HCT116 (cell line): Measurements from ENCODE around the gene FHIT.

Experiments
- POLR2A ChIP-seq: IDR thresholded peaks from 2 replicates; pipeline ENCODE4 v1.7.0; 2011; ENCODE audit warnings: borderline replicate concordance; ENCODE audit not compliant: insufficient read depth, insufficient read length; ENCODE audit errors: extremely low read depth
- POLR2AphosphoS5 ChIP-seq: IDR thresholded peaks from 2 replicates; pipeline ENCODE4 v1.6.1; 2011; ENCODE audit warnings: mild to moderate bottlenecking, low read depth, low read length, moderate library complexity
- RAD21 ChIP-seq: IDR thresholded peaks from 2 replicates; pipeline ENCODE4 v1.6.1; 2012; ENCODE audit warnings: low read depth, mild to moderate bottlenecking
- SP1 ChIP-seq: IDR thresholded peaks from 2 replicates; pipeline ENCODE4 v1.6.1; 2012; ENCODE audit warnings: low read depth
- TF ChIP-seq, protein P1 (sequence below), 3 experiments: fragments of 200-600 bp in 1 of 3; sonication (generic) in 1 of 3; IDR thresholded peaks in 2 of 3; conservative IDR thresholded peaks in 1 of 3; 2 replicates each; pipeline ENCODE4 v1.5.1; 2012 to 2017; ENCODE audit warnings: low read depth in 2 of 3, low read length in 2 of 3, antibody characterized with exemption in 1 of 3, borderline replicate concordance in 1 of 3, control low read depth in 1 of 3, mild to moderate bottlenecking in 1 of 3, mixed read lengths in 1 of 3, mixed run types in 1 of 3, moderate library complexity in 1 of 3; ENCODE audit not compliant: insufficient read depth in 1 of 3

DNA sequence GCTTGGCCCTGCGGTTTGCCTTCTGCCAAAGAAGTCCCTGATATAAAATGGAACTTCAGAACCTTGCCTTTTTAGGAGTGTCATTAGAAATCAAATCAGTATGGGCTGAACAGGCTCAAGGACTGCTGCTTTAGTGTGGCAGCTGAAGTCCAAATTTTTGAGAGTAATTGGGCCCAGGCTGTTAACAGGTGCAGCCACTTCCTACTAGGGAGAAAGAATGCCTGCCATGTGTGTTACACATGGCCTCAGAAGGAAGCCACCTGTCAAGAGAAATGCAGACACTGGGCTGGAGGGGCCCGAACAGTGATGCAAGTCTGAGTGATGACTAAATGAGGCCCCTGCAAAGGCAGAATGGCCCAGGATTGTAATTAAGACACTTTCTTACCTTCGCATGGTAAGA, 1414.7 kb downstream of the FHIT start:
- TF ChIP-seq RAD21 (no peak), SP1 (no peak), POLR2A (no peak), POLR2AphosphoS5 (no peak)
- TF ChIP-seq, protein P1, sequence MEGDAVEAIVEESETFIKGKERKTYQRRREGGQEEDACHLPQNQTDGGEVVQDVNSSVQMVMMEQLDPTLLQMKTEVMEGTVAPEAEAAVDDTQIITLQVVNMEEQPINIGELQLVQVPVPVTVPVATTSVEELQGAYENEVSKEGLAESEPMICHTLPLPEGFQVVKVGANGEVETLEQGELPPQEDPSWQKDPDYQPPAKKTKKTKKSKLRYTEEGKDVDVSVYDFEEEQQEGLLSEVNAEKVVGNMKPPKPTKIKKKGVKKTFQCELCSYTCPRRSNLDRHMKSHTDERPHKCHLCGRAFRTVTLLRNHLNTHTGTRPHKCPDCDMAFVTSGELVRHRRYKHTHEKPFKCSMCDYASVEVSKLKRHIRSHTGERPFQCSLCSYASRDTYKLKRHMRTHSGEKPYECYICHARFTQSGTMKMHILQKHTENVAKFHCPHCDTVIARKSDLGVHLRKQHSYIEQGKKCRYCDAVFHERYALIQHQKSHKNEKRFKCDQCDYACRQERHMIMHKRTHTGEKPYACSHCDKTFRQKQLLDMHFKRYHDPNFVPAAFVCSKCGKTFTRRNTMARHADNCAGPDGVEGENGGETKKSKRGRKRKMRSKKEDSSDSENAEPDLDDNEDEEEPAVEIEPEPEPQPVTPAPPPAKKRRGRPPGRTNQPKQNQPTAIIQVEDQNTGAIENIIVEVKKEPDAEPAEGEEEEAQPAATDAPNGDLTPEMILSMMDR (IDR thresholded peaks at IDR 0.05 in 2 of 3, conservative IDR thresholded peaks at IDR 0.05 in 1 of 3; ENCODE audit: borderline replicate concordance in 1 of 3, insufficient read depth in 1 of 3, low read depth in 2 of 3, low read length in 2 of 3), result no peak
